PFSK-1 (cell line): ENCODE data around the gene RPS6KA2.

Source experiments
- POLR2AphosphoS5 ChIP-seq: IDR thresholded peaks from 2 replicates; pipeline ENCODE4 v1.6.1; 2012; ENCODE audit warnings: low read depth, mild to moderate bottlenecking, control low read depth, low read length, moderate library complexity
- TAF1 ChIP-seq: IDR thresholded peaks from 2 replicates; pipeline ENCODE4 v1.6.1; 2012; ENCODE audit warnings: low read length, control low read depth, borderline replicate concordance; ENCODE audit not compliant: insufficient read depth

DNA sequence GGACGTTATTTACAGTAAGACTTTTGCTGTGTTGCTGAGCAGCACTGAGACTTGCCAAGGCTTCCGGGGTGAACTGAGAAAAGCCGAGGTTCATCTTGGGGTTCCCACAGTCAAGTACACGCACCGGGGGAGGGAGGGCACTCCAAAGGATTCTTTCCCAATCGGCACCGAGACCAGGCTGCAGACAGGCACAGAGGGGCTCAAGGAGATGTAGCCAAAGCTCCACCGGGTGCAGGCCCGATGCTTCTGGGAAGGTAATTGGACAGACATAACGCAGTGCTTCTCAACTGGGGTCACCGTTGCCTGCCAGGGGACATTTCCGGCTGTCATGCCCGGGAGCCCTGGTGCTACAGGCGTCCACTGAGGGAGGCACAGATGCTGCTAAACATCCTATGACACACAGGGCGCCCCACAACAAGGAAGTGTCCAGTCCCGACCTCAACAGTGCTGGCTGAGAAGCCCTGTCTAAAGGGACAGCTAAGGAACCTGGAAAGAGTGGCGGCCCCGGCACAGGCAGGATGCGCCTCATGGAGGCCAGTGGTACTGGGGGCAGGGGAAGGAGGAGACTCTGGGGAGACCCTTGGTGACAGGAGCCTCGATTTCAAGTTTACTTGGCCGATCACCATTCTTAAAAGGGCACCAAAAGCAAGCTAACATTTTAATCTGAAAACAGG is 133.5 kb downstream of the RPS6KA2 start:
- TF ChIP-seq POLR2AphosphoS5 (no peak), TAF1 (no peak)
